ENCODE measurements around the gene SMAD6. TPM values are rescaled to one million over a fixed set of nuclear protein-coding genes. Genes with fewer than 3 reads are reported as not detected.

Gene SMAD6
- total and polyA plus RNA-seq, 7 experiments from 2014 or later, result 0.27 to 0.76 (median 0.40) TPM; not detected in 2

DNA sequence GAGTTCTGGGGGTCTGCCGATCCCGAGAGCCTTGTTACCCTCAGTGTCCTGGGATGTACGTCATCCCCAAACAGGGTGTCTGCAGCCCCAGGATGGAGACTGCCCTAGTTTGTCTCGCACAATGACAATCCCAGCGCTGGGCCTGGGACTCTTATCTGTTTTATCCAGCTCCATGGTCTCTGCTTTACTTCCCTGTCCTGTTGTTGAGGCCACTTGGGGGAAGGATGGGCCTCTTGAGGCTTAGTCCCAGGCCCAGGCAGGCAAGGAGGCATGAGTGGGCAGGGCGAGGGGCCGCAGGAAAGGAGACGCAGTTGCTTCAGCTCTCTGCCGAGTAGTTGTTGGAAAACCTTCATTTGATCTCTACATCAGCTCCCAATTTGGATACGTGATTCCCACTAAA, 17.4 kb downstream of the SMAD6 start:
- Histone ChIP-seq H3K27ac (ENCODE audit: low read depth, low read length) (no peak overlapping the region), H3K27me3 (ENCODE audit: control insufficient read depth in 2 of 2, insufficient read depth in 2 of 2, low read length in 2 of 2) (no peaks in the 10 kb centered on the region), H3K36me3 (ENCODE audit: control insufficient read depth in 2 of 3, insufficient read depth in 3 of 3, low read length in 3 of 3) (no peaks in the 10 kb centered on the region), H3K9me3 (ENCODE audit: control insufficient read depth in 2 of 3, low read length in 3 of 3) (no peaks in the 10 kb centered on the region), H3K4me1 (ENCODE audit: control insufficient read depth in 2 of 2, insufficient read depth in 2 of 2, low read length in 2 of 2) (peaks cover 0 to 4% of the 10 kb centered on the region in 2 donors), H3K4me3 (ENCODE audit: low read length) (no peak overlapping the region)
- H3K4me1 Mint-ChIP-seq, result peaks cover 5 to 33% (median 15%) of the 10 kb centered on the region in 7 donors
- ATAC-seq, result no peak
- H3K9me3 Mint-ChIP-seq, result no peaks in the 10 kb centered on the region
- H3K36me3 Mint-ChIP-seq, result no peaks in the 10 kb centered on the region
- DNase-seq, result no peak
- CTCF ChIA-PET, result interaction anchor here (0.6 kb wide), 1 partner anchor 1918 kb away, joined by 3 read pairs; no protein-coding TSS in a partner anchor
- intact Hi-C loops (cut with micrococcal nuclease), result no loop called here
- POLR2A ChIA-PET, result no interaction called here
- H3K27me3 Mint-ChIP-seq, result peaks cover 0 to 12% (median 0%) of the 10 kb centered on the region in 5 donors
- H3K4me3 Mint-ChIP-seq, result no peak overlapping the region
- H3K27ac Mint-ChIP-seq, result peak overlapping the region in 1 of 9 donors; percentile 69

DNA sequence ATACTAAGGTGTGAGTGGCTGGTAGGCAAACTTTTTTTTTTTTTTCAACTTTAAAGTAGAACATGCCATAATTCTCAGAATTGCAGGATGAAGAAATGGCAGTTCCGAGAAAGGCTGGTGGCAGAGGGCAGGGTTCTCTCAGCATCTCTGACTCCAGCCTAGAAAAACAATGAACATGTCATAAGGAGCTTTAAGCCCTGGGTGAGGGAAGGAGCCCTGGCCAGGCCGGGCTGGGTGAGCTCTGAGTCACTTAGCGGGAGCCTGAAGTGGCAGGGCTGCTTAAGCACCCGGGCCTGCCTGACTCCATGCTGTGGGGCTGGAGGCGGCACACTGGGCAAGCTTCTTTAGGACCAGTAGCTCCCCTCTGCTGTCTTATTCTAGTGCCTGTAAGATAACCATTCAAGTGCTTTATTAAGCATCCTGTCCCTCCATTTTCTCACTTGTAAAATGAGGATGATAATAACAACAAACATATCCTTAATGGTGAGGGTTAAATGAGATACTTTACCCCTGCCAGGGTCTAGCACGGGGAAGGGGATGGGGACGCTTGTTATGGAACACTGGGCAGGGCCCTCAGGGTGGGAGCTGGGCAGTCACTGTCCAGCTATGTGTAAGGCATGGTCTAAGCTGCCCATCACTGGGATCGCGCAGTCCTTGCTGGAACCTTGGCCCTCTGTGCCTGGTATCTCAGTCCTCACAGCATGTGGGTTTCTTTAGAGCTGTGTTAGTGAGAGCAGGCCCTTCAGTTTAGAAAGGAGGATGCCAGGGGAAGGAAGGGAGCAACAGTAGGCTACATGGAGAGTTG, 18.4 kb downstream of the SMAD6 start:
- peak overlapping the region in 2 of 9 donors; percentile 56 to 69 for H3K27ac Mint-ChIP-seq
- H3K36me3 Mint-ChIP-seq, result no peaks in the 10 kb centered on the region
- Histone ChIP-seq H3K4me3 (ENCODE audit: low read length) (no peak overlapping the region), H3K27ac (ENCODE audit: low read depth, low read length) (no peak overlapping the region), H3K9me3 (ENCODE audit: control insufficient read depth in 2 of 3, low read length in 3 of 3) (no peaks in the 10 kb centered on the region), H3K36me3 (ENCODE audit: control insufficient read depth in 2 of 3, insufficient read depth in 3 of 3, low read length in 3 of 3) (no peaks in the 10 kb centered on the region), H3K4me1 (ENCODE audit: control insufficient read depth in 2 of 2, insufficient read depth in 2 of 2, low read length in 2 of 2) (peaks cover 0 to 4% of the 10 kb centered on the region in 2 donors), H3K27me3 (ENCODE audit: control insufficient read depth in 2 of 2, insufficient read depth in 2 of 2, low read length in 2 of 2) (no peaks in the 10 kb centered on the region)
- DNase-seq (peak in 1 of 9 donors; percentile 33), ATAC-seq (no peak)
- H3K27me3 Mint-ChIP-seq, result peaks cover 0 to 11% (median 0%) of the 10 kb centered on the region in 5 donors
- ChIA-PET POLR2A (interaction anchor here (1.0 kb wide), 1 partner anchor 27 kb away, joined by 3 read pairs; no protein-coding TSS in a partner anchor), CTCF (interaction anchor here (0.6 kb wide), 1 partner anchor 1917 kb away, joined by 3 read pairs; no protein-coding TSS in a partner anchor)
- H3K4me1 Mint-ChIP-seq, result peaks cover 5 to 33% (median 15%) of the 10 kb centered on the region in 7 donors
- intact Hi-C loops (cut with micrococcal nuclease), result no loop called here
- H3K4me3 Mint-ChIP-seq, result peak overlapping the region in 2 of 10 donors; percentile 21 to 38
- H3K9me3 Mint-ChIP-seq, result no peaks in the 10 kb centered on the region

DNA sequence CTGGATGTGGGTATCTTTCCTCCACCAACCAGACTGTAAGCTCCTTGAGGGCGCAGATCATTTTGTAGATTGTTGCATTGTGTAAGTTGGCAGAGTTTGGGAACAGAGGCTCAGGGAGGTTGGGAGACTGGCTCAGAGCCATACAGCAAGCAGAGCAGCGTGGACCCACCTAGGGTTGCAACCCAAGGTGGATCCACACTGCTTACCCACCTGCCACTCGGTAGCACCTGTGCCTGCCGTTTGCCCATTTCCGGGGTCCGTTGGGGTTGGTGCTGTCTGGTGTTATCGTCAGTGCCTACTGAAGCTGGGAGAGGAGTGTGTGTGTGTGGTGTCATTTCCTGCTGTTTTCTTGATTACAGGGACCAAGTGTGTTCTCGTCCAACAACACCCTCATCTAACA, 19.0 kb downstream of the SMAD6 start:
- peak overlapping the region in 1 of 10 donors; percentile 9 for H3K4me3 Mint-ChIP-seq
- Histone ChIP-seq H3K9me3 (ENCODE audit: control insufficient read depth in 2 of 3, low read length in 3 of 3) (no peaks in the 10 kb centered on the region), H3K27me3 (ENCODE audit: control insufficient read depth in 2 of 2, insufficient read depth in 2 of 2, low read length in 2 of 2) (no peaks in the 10 kb centered on the region), H3K27ac (ENCODE audit: low read depth, low read length) (no peak overlapping the region), H3K36me3 (ENCODE audit: control insufficient read depth in 2 of 3, insufficient read depth in 3 of 3, low read length in 3 of 3) (no peaks in the 10 kb centered on the region), H3K4me3 (ENCODE audit: low read length) (no peak overlapping the region), H3K4me1 (ENCODE audit: control insufficient read depth in 2 of 2, insufficient read depth in 2 of 2, low read length in 2 of 2) (peaks cover 0 to 4% of the 10 kb centered on the region in 2 donors)
- DNase-seq (no peak), ATAC-seq (no peak)
- ChIA-PET POLR2A (no interaction called here), CTCF (interaction anchor here (0.6 kb wide), 1 partner anchor 10 kb away, joined by 3 read pairs; no protein-coding TSS in a partner anchor)
- peaks cover 0 to 10% (median 0%) of the 10 kb centered on the region in 5 donors for H3K27me3 Mint-ChIP-seq
- peaks cover 5 to 33% (median 15%) of the 10 kb centered on the region in 7 donors for H3K4me1 Mint-ChIP-seq
- intact Hi-C loops (cut with micrococcal nuclease), result no loop called here
- peak overlapping the region in 1 of 9 donors; percentile 69 for H3K27ac Mint-ChIP-seq
- H3K36me3 Mint-ChIP-seq, result no peaks in the 10 kb centered on the region
- no peaks in the 10 kb centered on the region for H3K9me3 Mint-ChIP-seq

DNA sequence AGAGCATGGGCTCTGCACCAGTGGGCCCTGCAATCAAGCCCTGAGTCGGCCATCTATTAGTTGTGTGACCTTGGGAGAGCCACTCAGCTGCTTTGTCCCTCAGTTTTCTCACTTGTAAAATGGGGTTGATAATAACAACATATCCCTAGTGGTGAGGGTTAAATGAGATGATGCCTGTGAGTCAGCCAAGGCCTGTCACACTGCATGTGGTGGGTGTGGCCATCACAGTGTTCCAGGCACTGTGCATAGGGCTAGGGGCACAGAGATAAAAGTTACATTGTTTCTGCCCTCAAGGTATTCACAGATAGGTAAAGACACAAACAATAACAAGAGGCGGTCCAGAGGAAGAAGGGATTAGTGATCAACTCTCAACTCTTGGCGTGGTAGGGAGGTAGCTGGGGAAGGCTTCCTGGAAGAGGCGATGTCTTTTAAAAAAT, 19.5 kb downstream of the SMAD6 start:
- POLR2A ChIA-PET, result no interaction called here
- peaks cover 0 to 4% of the 10 kb centered on the region in 2 donors for H3K4me1 ChIP-seq (ENCODE audit: control insufficient read depth in 2 of 2, insufficient read depth in 2 of 2, low read length in 2 of 2)
- no peaks in the 10 kb centered on the region for H3K36me3 ChIP-seq (ENCODE audit: control insufficient read depth in 2 of 3, insufficient read depth in 3 of 3, low read length in 3 of 3)
- Mint-ChIP-seq H3K36me3 (no peaks in the 10 kb centered on the region), H3K27ac (peak overlapping the region in 3 of 9 donors; percentile 8 to 69 (median 27)), H3K4me1 (peaks cover 5 to 33% (median 15%) of the 10 kb centered on the region in 7 donors), H3K27me3 (peaks cover 0 to 9% (median 0%) of the 10 kb centered on the region in 5 donors), H3K4me3 (no peak overlapping the region), H3K9me3 (no peaks in the 10 kb centered on the region)
- no peaks in the 10 kb centered on the region for H3K27me3 ChIP-seq (ENCODE audit: control insufficient read depth in 2 of 2, insufficient read depth in 2 of 2, low read length in 2 of 2)
- CTCF ChIA-PET, result interaction anchor here (0.6 kb wide), 1 partner anchor 11 kb away, joined by 3 read pairs; no protein-coding TSS in a partner anchor
- DNase-seq (no peak), ATAC-seq (no peak)
- intact Hi-C loops (cut with micrococcal nuclease), result no loop called here
- H3K27ac ChIP-seq (ENCODE audit: low read depth, low read length), result no peak overlapping the region
- no peaks in the 10 kb centered on the region for H3K9me3 ChIP-seq (ENCODE audit: control insufficient read depth in 2 of 3, low read length in 3 of 3)
- H3K4me3 ChIP-seq (ENCODE audit: low read length), result no peak overlapping the region

DNA sequence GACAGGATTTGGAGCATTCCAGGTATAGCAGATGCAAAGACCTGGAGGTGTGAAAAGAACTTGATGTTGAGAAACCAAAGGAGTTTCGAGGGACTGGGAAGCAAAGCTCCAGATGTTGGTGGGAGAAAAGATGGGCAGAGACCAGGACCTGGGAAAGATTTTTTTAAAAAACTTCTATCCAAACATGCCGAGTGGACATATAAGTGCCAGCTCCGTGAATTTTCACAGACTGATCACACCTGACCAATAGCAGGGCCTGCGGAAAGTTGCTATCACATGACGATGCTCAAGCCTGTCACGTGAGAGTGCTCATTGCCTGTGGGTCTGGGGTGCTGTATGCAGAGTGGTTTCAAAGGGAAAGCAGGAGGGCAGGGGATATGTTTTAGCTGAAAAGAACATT, 19.9 kb downstream of the SMAD6 start:
- POLR2A ChIA-PET, result no interaction called here
- ATAC-seq (no peak), DNase-seq (no peak)
- no peak overlapping the region for H3K27ac ChIP-seq (ENCODE audit: low read depth, low read length)
- peak overlapping the region in 2 of 9 donors; percentile 27 to 69 for H3K27ac Mint-ChIP-seq
- peaks cover 0 to 4% of the 10 kb centered on the region in 2 donors for H3K4me1 ChIP-seq (ENCODE audit: control insufficient read depth in 2 of 2, insufficient read depth in 2 of 2, low read length in 2 of 2)
- H3K36me3 ChIP-seq (ENCODE audit: control insufficient read depth in 2 of 3, insufficient read depth in 3 of 3, low read length in 3 of 3), result no peaks in the 10 kb centered on the region
- H3K4me3 Mint-ChIP-seq, result no peak overlapping the region
- H3K36me3 Mint-ChIP-seq, result no peaks in the 10 kb centered on the region
- intact Hi-C loops (cut with micrococcal nuclease), result no loop called here
- CTCF ChIA-PET, result interaction anchor here (0.6 kb wide), 1 partner anchor 11 kb away, joined by 3 read pairs; no protein-coding TSS in a partner anchor
- peaks cover 5 to 33% (median 15%) of the 10 kb centered on the region in 7 donors for H3K4me1 Mint-ChIP-seq
- no peak overlapping the region for H3K4me3 ChIP-seq (ENCODE audit: low read length)
- H3K9me3 Mint-ChIP-seq, result no peaks in the 10 kb centered on the region
- H3K27me3 ChIP-seq (ENCODE audit: control insufficient read depth in 2 of 2, insufficient read depth in 2 of 2, low read length in 2 of 2), result no peaks in the 10 kb centered on the region
- H3K27me3 Mint-ChIP-seq, result peaks cover 0 to 6% (median 0%) of the 10 kb centered on the region in 5 donors
- no peaks in the 10 kb centered on the region for H3K9me3 ChIP-seq (ENCODE audit: control insufficient read depth in 2 of 3, low read length in 3 of 3)

DNA sequence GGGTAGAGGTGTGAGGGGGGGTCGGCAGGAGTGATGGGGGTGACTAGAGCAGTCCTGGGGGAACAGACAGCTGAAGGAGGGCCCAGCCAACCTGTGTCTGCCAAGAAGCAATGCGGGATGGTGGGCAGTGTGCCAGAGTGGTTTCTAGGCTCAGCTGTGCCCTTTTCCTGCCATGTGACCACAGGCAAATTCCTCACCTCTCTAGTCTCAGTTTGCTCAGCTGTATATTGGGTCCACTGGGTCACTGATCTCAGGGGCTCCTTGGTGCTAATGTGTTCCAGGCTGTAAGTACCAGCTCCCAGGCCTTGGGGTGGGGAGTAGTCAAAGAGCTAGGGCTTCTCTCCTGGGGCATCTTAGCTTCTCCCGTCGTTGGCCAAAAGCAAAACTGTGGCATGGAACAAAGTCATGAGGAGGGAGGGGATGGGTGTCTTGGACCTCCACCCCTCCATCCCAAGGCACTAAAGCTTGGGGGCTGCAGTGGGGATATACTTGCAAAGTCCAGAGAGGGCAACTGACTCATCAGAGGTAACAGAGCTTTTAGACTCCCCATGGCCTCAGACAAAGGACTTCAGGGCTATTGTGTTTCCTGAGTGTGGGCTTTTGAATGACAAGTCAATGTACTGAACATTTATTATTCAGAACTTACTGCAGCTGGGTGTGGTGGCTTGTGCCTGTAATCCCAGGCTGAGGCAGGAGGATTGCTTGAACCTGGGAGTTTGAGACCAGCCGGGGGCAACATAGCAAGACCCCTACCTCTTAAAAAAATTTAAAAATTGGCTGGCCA, 20.9 kb downstream of the SMAD6 start:
- Mint-ChIP-seq H3K27ac (no peak overlapping the region), H3K4me1 (peaks cover 5 to 33% (median 15%) of the 10 kb centered on the region in 7 donors), H3K27me3 (peaks cover 0 to 4% (median 0%) of the 10 kb centered on the region in 5 donors), H3K9me3 (peaks cover 0 to 1% (median 0%) of the 10 kb centered on the region in 11 donors), H3K36me3 (no peaks in the 10 kb centered on the region), H3K4me3 (no peak overlapping the region)
- ChIA-PET POLR2A (no interaction called here), CTCF (no interaction called here)
- intact Hi-C loops (cut with micrococcal nuclease), result no loop called here
- no peaks in the 10 kb centered on the region for H3K36me3 ChIP-seq (ENCODE audit: control insufficient read depth in 2 of 3, insufficient read depth in 3 of 3, low read length in 3 of 3)
- no peaks in the 10 kb centered on the region for H3K9me3 ChIP-seq (ENCODE audit: control insufficient read depth in 2 of 3, low read length in 3 of 3)
- H3K27ac ChIP-seq (ENCODE audit: low read depth, low read length), result no peak overlapping the region
- H3K27me3 ChIP-seq (ENCODE audit: control insufficient read depth in 2 of 2, insufficient read depth in 2 of 2, low read length in 2 of 2), result no peaks in the 10 kb centered on the region
- no peak overlapping the region for H3K4me3 ChIP-seq (ENCODE audit: low read length)
- DNase-seq, result no peak
- peaks cover 0 to 4% of the 10 kb centered on the region in 2 donors for H3K4me1 ChIP-seq (ENCODE audit: control insufficient read depth in 2 of 2, insufficient read depth in 2 of 2, low read length in 2 of 2)
- no peak for ATAC-seq
